ENCODE results near the gene STX18.

Gene STX18

DNA sequence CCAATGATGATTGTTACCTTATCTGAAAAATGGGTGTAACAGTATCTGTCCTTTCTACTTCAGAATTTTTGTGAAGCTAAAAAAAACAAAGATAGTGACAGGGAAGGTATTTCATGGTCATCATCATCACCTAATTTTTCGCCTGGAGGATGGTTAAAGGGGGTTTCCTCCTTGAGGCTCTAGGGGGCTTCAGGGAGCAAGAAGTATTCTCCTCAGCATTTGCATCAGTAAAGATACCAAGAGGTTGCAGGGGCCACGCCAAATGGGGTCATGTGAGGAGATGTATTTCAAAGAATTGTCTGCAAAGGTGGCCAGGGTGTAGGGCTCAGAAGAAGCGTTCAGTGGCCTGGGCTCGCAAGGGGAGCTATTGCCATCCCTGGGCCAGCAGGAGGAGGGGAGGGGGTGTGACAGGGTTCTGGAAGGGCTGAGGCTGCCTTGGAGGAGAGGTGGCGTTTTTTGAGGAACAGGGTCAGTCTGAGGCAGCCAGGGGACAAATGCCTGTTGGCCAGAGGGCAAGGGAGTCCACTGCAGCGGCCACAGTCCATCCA, 162.2 kb downstream of the STX18 start:
- no peaks in the 10 kb centered on the region for H3K27me3 ChIP-seq (replicated peaks; ENCODE audit: control insufficient read depth, insufficient read depth, low read length)
- no peaks in the 10 kb centered on the region for H3K36me3 ChIP-seq (ENCODE audit: control insufficient read depth, insufficient read depth, low read length)
- no peak overlapping the region for H3K4me3 ChIP-seq (replicated peaks; ENCODE audit: low read depth, low read length)
- no peak for DNase-seq (ENCODE audit: extremely low read depth, insufficient read length)
- TF ChIP-seq CTCF (IDR thresholded peaks at IDR 0.05; ENCODE audit: insufficient read depth, low read length, poor library complexity, severe bottlenecking) = no peak

- TF ChIP-seq CTCF (IDR thresholded peaks at IDR 0.05; ENCODE audit: insufficient read depth, low read length, poor library complexity, severe bottlenecking) = no peak
- Histone ChIP-seq H3K27me3 (replicated peaks; ENCODE audit: control insufficient read depth, insufficient read depth, low read length) (no peaks in the 10 kb centered on the region), H3K36me3 (ENCODE audit: control insufficient read depth, insufficient read depth, low read length) (no peaks in the 10 kb centered on the region), H3K4me3 (replicated peaks; ENCODE audit: low read depth, low read length) (no peak overlapping the region)
- no peak for DNase-seq (ENCODE audit: extremely low read depth, insufficient read length)
Measured at GRCh38 chr4:4377732-4378460, 164.0 kb downstream of the STX18 start.

DNA sequence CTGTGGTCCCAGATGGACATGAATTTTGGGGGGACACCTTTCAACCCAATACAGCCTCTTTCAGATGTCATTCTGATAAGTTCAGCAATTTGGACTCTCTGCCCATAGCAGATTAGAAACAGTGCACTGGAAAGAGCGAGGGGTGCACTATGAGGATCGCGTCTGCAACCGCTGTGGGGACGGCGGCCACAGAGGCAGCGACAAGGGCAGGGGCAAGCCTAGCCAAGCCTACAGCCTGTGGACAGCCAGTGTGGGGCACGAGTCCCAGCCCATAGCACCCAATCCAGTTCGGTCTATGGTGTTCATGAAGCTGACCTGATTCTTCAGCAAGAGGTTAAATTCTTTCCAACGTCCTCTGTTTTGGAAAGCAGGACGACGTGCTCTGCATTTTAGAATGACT, 164.7 kb downstream of the STX18 start:
- Histone ChIP-seq H3K27me3 (replicated peaks; ENCODE audit: control insufficient read depth, insufficient read depth, low read length) (no peaks in the 10 kb centered on the region), H3K4me3 (replicated peaks; ENCODE audit: low read depth, low read length) (no peak overlapping the region), H3K36me3 (ENCODE audit: control insufficient read depth, insufficient read depth, low read length) (no peaks in the 10 kb centered on the region)
- TF ChIP-seq CTCF (IDR thresholded peaks at IDR 0.05; ENCODE audit: insufficient read depth, low read length, poor library complexity, severe bottlenecking) = no peak
- no peak for DNase-seq (ENCODE audit: extremely low read depth, insufficient read length)

GRCh38 chr4:4376074-4376473, 165.8 kb downstream of the STX18 start:
- no peak overlapping the region for H3K4me3 ChIP-seq (replicated peaks; ENCODE audit: low read depth, low read length)
- no peaks in the 10 kb centered on the region for H3K27me3 ChIP-seq (replicated peaks; ENCODE audit: control insufficient read depth, insufficient read depth, low read length)
- H3K36me3 ChIP-seq (ENCODE audit: control insufficient read depth, insufficient read depth, low read length) = no peaks in the 10 kb centered on the region
- DNase-seq (ENCODE audit: extremely low read depth, insufficient read length) = no peak
- no peak for TF ChIP-seq CTCF (IDR thresholded peaks at IDR 0.05; ENCODE audit: insufficient read depth, low read length, poor library complexity, severe bottlenecking)

DNA sequence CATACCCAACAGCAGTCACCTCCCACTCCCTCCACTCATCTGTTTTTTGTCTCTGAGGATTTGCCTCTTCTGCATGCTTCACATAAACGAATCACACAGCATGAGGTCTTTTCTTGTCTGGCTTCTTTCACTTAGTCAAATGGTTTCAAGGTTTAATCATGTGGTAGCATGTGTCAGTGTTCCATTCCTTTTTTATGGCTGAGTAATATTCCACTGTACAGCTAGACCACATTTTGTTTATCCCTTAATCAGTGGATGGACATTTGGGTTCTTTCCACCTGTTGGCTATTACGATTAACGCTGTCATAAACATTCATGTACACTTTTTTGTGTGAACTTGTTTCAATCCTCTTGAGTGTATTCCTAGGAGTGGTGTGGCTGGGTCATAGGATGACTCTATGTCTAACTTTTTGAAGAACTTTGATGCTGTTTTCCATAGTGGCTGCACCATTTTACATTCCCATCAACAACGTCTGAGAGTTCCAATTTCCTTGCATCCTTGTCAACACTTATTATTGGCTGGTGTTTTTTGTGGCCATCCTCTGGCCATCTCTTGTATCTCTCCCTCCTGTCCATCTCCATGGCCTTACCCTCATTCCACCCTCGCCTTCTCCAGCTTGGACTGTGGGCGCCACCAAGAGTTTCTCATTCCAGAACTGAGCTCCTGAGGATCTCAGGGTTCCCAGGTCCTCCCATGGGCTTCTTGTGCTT, 167.3 kb downstream of the STX18 start:
- DNase-seq (ENCODE audit: extremely low read depth, insufficient read length) = no peak
- no peak for TF ChIP-seq CTCF (IDR thresholded peaks at IDR 0.05; ENCODE audit: insufficient read depth, low read length, poor library complexity, severe bottlenecking)

More for the DNA sequence above, 167.3 kb downstream of the STX18 start:
- Histone ChIP-seq H3K4me3 (replicated peaks; ENCODE audit: low read depth, low read length) (no peak overlapping the region), H3K36me3 (ENCODE audit: control insufficient read depth, insufficient read depth, low read length) (no peaks in the 10 kb centered on the region), H3K27me3 (replicated peaks; ENCODE audit: control insufficient read depth, insufficient read depth, low read length) (no peaks in the 10 kb centered on the region)
